ENCODE measurements around the gene NAALADL2. TPM values are rescaled to one million over a fixed set of nuclear protein-coding genes. Genes with fewer than 3 reads are reported as not detected.

Gene NAALADL2
- total and polyA plus RNA-seq, 2 of the 4 experiments (the other 2 are of a cell fraction) = 3.8 to 19.2 TPM

DNA sequence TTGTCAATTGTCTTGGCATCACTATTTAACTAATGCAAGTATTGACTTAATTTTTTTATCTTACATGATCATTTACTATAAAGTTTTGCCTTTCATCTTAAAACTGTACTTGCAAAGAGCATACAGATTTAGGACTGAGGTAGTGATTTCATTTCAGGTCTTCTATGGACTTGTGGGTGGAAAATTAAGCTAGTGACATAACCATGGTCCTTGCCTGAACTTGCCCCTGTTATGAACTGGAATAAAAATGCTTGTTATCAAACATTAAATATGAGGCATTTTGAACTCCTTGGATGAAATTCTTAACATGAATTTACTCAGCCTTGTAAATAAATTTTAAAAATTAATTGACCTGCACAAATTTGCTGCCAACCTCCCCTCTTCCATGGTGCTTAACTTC lies 712.0 kb downstream of the NAALADL2 start:
- Histone ChIP-seq H2AK5ac (ENCODE audit: low read depth, low read length) (no peak overlapping the region), H4K8ac (ENCODE audit: low read depth in 2 of 2, low read length in 2 of 2) (no peak overlapping the region), H3K18ac (ENCODE audit: low read depth, low read length) (no peak overlapping the region), H3K9me1 (ENCODE audit: insufficient read depth, low read length) (no peaks in the 10 kb centered on the region), H3K56ac (ENCODE audit: extremely low read depth, insufficient read depth, low read length) (no peak overlapping the region), H3K9me3 (ENCODE audit: control insufficient read depth, insufficient read depth, low read length) (no peaks in the 10 kb centered on the region), H3K4me3 (ENCODE audit: insufficient read depth, low read depth, low read length) (no peak overlapping the region), H2BK120ac (ENCODE audit: low read depth, low read length) (no peak overlapping the region), H2BK15ac (ENCODE audit: low read depth, low read length) (no peak overlapping the region), H3K27ac (ENCODE audit: insufficient read depth, low read length) (no peak overlapping the region), H4K20me1 (ENCODE audit: insufficient read depth, low read length) (no peaks in the 10 kb centered on the region), H3K4me2 (ENCODE audit: low read depth, low read length) (no peak overlapping the region), H3K14ac (replicated peaks; ENCODE audit: low read depth, low read length) (no peak overlapping the region), H2BK5ac (ENCODE audit: low read depth, low read length, poor library complexity, severe bottlenecking) (no peak overlapping the region), H2BK20ac (ENCODE audit: low read depth, low read length) (no peak overlapping the region), H3K9ac (ENCODE audit: low read depth, low read length) (no peak overlapping the region), H4K91ac (ENCODE audit: insufficient read depth, low read depth, low read length) (no peak overlapping the region), H3K79me1 (ENCODE audit: low read depth in 1 of 2, low read length in 2 of 2) (no peaks in the 10 kb centered on the region), H4K5ac (ENCODE audit: low read depth, low read length) (no peak overlapping the region), H3K27me3 (ENCODE audit: control insufficient read depth, insufficient read depth, low read length) (no peaks in the 10 kb centered on the region), H2AK9ac (replicated peaks; ENCODE audit: low read depth, low read length, poor library complexity) (no peak overlapping the region), H2AFZ (replicated peaks; ENCODE audit: low read length, poor library complexity) (no peak overlapping the region), H3K23ac (ENCODE audit: low read depth, low read length) (no peak overlapping the region), H3K4me1 (ENCODE audit: control insufficient read depth, insufficient read depth, low read length) (no peaks in the 10 kb centered on the region; the same call in 1 of the 2 replicates), H3K4ac (ENCODE audit: low read depth, low read length) (no peak overlapping the region), H3K36me3 (ENCODE audit: control insufficient read depth, insufficient read depth, low read length) (no peaks in the 10 kb centered on the region)
- no peak for DNase-seq
- CTCF ChIA-PET = interaction anchor here (0.9 to 1.1 kb wide), 2 partner anchors 8 to 30 kb away, joined by 3 to 4 read pairs; no protein-coding TSS in a partner anchor
- no peak for ATAC-seq (ENCODE audit: low read depth)
- intact Hi-C loops (cut with micrococcal nuclease) = no loop called here
- dilution Hi-C loops (cut with HindIII; ENCODE audit: low sequenced_read_pairs, unreplicated experiment) = no loop called here
- POLR2A ChIA-PET (ENCODE audit: unreplicated experiment) = no interaction called here
- TF ChIP-seq BHLHE40 (IDR thresholded peaks at IDR 0.05; ENCODE audit: low read depth, low read length) (no peak), SMC3 (IDR thresholded peaks at IDR 0.05; ENCODE audit: low read depth, low read length) (no peak), NFE2L2 (IDR thresholded peaks at IDR 0.05; ENCODE audit: low read depth, low read length) (no peak), MXI1 (IDR thresholded peaks at IDR 0.05; ENCODE audit: borderline replicate concordance, low read depth, low read length) (no peak), RFX5 (IDR thresholded peaks at IDR 0.05; ENCODE audit: low read depth, low read length) (no peak), MAFK (IDR thresholded peaks at IDR 0.05; ENCODE audit: low read depth, low read length) (no peak), CEBPB (IDR thresholded peaks at IDR 0.05; ENCODE audit: low read depth, low read length) (no peak), RAD21 (IDR thresholded peaks at IDR 0.05; ENCODE audit: low read length) (no peak), MAZ (IDR thresholded peaks at IDR 0.05; ENCODE audit: borderline replicate concordance, low read depth, low read length) (no peak), RCOR1 (IDR thresholded peaks at IDR 0.05; ENCODE audit: insufficient replicate concordance, low read length) (no peak)
- BruUV-seq (replicated peaks) = no TSS peak
- in situ Hi-C loops (cut with MboI; ENCODE audit: low sequenced_read_pairs) = no loop called here

Measured in IMR-90 (cell line).